Right cardiac atrium (tissue), 5 donors: Measurements from ENCODE around the gene SORCS2. TPM values are rescaled to one million over a fixed set of nuclear protein-coding genes. Genes with fewer than 3 reads are reported as not detected.
A peak's percentile ranks its signal among the peaks of the same experiment; 100 is the strongest.

Experiments
- ATAC-seq, 2 donors: fragments of 200-7000 bp; cut with Tn5 transposase; one replicate each; pipeline versions ENCODE4 v1.8.0 to v1.9.1; 2020; ENCODE audit warnings: moderate library complexity in 2 of 2, mild to moderate bottlenecking in 1 of 2
- DNase-seq, 3 donors: peaks; one replicate each; pipeline ENCODE4 v3.0.0-alpha.2; 2020
- H3K27ac ChIP-seq: one replicate; pipeline ENCODE4 v1.5.1; 2013; ENCODE audit warnings: mild to moderate bottlenecking, low read length, control low read depth, moderate library complexity
- H3K27me3 ChIP-seq: one replicate; pipeline ENCODE4 v1.6.1; 2013; ENCODE audit not compliant: control insufficient read depth, insufficient read depth
- H3K4me1 ChIP-seq: one replicate; pipeline ENCODE4 v1.6.1; 2013; ENCODE audit warnings: low read length; ENCODE audit not compliant: control insufficient read depth, insufficient read depth
- H3K4me3 ChIP-seq: one replicate; pipeline ENCODE4 v1.5.1; 2013; ENCODE audit warnings: low read length, control low read depth
- H3K9me3 ChIP-seq: one replicate; pipeline ENCODE4 v1.6.1; 2013; ENCODE audit warnings: low read length; ENCODE audit not compliant: control insufficient read depth
- WGBS: extraction: QIAGEN DNeasy Blood & Tissue Kit; methylation state at CpG from one replicate; pipeline ENCODE4 v1.1.7; 2013; 5-methylcytosine and 5-hydroxymethylcytosine counted together
- intact Hi-C, 4 donors: fragments of 100-400 bp; cut with DNase I; formaldehyde crosslinking; loops; one replicate each; pipeline versions ENCODE4 v1.11.0 to v1.14.0; 2022 to 2023
- polyA plus RNA-seq: library from polyadenylated mRNA; stranded (reverse); fragments of 200-250 nt; gene quantifications from one replicate; pipeline ENCODE4 v1.2.3, GENCODE V29; 2013
- total RNA-seq, 4 donors: library from RNA; stranded (reverse); fragmentation: NEBNext Ultra II Directional; extraction: Animal tissue kit (Norgen Biotek cat#: 25700); gene quantifications; one replicate each; pipeline ENCODE4 v1.2.1, GENCODE V29; 2021
- donor health status: healthy with polysubstance abuse.
- donor health status: DM: no; HTN: yes; CAD: no.
- donor health status: DM: no; HTN: no; CAD: no.
- donor health status: DM: no; HTN: yes; CAD: no; lungs with severe emphysema.
- donor health status: DM: yes; HTN: yes; CAD: no.

The SORCS2 gene
- total and polyA plus RNA-seq, 5 donors, result 2.1 to 7.3 (median 2.7) TPM

GRCh38 chr4:7275067-7275466 lies 82.7 kb downstream of the SORCS2 start:
- WGBS, result 92% methylated on average over 5 of the region's 5 CpGs
- Histone ChIP-seq H3K9me3 (no peaks in the 10 kb centered on the region), H3K27ac (no peak overlapping the region), H3K4me1 (no peaks in the 10 kb centered on the region), H3K27me3 (no peaks in the 10 kb centered on the region), H3K4me3 (no peak overlapping the region)
- ATAC-seq (no peak), DNase-seq (no peak)
- intact Hi-C loops, result no loop called here

GRCh38 chr4:7275490-7276154 lies 83.3 kb downstream of the SORCS2 start:
- Histone ChIP-seq H3K27me3 (no peaks in the 10 kb centered on the region), H3K4me1 (no peaks in the 10 kb centered on the region), H3K27ac (no peak overlapping the region), H3K4me3 (no peak overlapping the region), H3K9me3 (no peaks in the 10 kb centered on the region)
- WGBS, result 84% methylated on average over 13 of the region's 13 CpGs
- intact Hi-C loops, result no loop called here
- no peak for DNase-seq
- no peak for ATAC-seq

GRCh38 chr4:7276515-7276914 lies 84.2 kb downstream of the SORCS2 start:
- Histone ChIP-seq H3K9me3 (no peaks in the 10 kb centered on the region), H3K27me3 (no peaks in the 10 kb centered on the region), H3K4me3 (no peak overlapping the region), H3K27ac (no peak overlapping the region), H3K4me1 (no peaks in the 10 kb centered on the region)
- peak in 1 of 3 donors; percentile 12 for DNase-seq
- intact Hi-C loops, result no loop called here
- WGBS, result 54% methylated on average over 11 of the region's 11 CpGs
- peak in 1 of 2 donors; percentile 81 for ATAC-seq

GRCh38 chr4:7278071-7278765 lies 85.9 kb downstream of the SORCS2 start:
- intact Hi-C loops, result no loop called here
- no peak for ATAC-seq

GRCh38 chr4:7278981-7279380 lies 86.6 kb downstream of the SORCS2 start:
- no peaks in the 10 kb centered on the region for H3K27me3 ChIP-seq
- intact Hi-C loops, result no loop called here
- H3K4me3 ChIP-seq, result no peak overlapping the region
- DNase-seq (no peak), ATAC-seq (no peak)
- H3K27ac ChIP-seq, result no peak overlapping the region
- 73% methylated on average over 4 of the region's 4 CpGs for WGBS
- H3K9me3 ChIP-seq, result no peaks in the 10 kb centered on the region
- no peaks in the 10 kb centered on the region for H3K4me1 ChIP-seq

More at GRCh38 chr4:7278071-7278765, 85.9 kb downstream of the SORCS2 start:
- no peaks in the 10 kb centered on the region for H3K27me3 ChIP-seq
- H3K9me3 ChIP-seq, result no peaks in the 10 kb centered on the region
- no peak overlapping the region for H3K27ac ChIP-seq
- no peaks in the 10 kb centered on the region for H3K4me1 ChIP-seq
- 96% methylated on average over 14 of the region's 14 CpGs for WGBS
- no peak overlapping the region for H3K4me3 ChIP-seq
- no peak for DNase-seq

- H3K4me3 ChIP-seq, result no peak overlapping the region
- 64% methylated on average over 6 of the region's 6 CpGs for WGBS
- DNase-seq (no peak), ATAC-seq (no peak)
- no peaks in the 10 kb centered on the region for H3K9me3 ChIP-seq
- intact Hi-C loops, result no loop called here
- no peak overlapping the region for H3K27ac ChIP-seq
- no peaks in the 10 kb centered on the region for H3K27me3 ChIP-seq
- no peaks in the 10 kb centered on the region for H3K4me1 ChIP-seq
Measured at GRCh38 chr4:7279902-7280301, 87.6 kb downstream of the SORCS2 start.

GRCh38 chr4:7280926-7281690 lies 88.8 kb downstream of the SORCS2 start:
- ATAC-seq (no peak), DNase-seq (no peak)
- Histone ChIP-seq H3K27ac (no peak overlapping the region), H3K9me3 (no peaks in the 10 kb centered on the region), H3K4me3 (no peak overlapping the region), H3K4me1 (no peaks in the 10 kb centered on the region), H3K27me3 (no peaks in the 10 kb centered on the region)
- intact Hi-C loops, result no loop called here
- WGBS, result 77% methylated on average over 24 of the region's 24 CpGs

GRCh38 chr4:7281691-7282665 lies 89.6 kb downstream of the SORCS2 start:
- Histone ChIP-seq H3K27me3 (no peaks in the 10 kb centered on the region), H3K4me1 (no peaks in the 10 kb centered on the region), H3K4me3 (no peak overlapping the region), H3K9me3 (no peaks in the 10 kb centered on the region), H3K27ac (no peak overlapping the region)
- intact Hi-C loops, result no loop called here
- 73% methylated on average over 20 of the region's 20 CpGs for WGBS
- no peak for ATAC-seq
- DNase-seq, result no peak

GRCh38 chr4:7282786-7283440 lies 90.6 kb downstream of the SORCS2 start:
- ATAC-seq, result no peak
- Histone ChIP-seq H3K4me3 (no peak overlapping the region), H3K27me3 (no peaks in the 10 kb centered on the region), H3K27ac (no peak overlapping the region), H3K9me3 (no peaks in the 10 kb centered on the region), H3K4me1 (no peaks in the 10 kb centered on the region)
- DNase-seq, result no peak
- 63% methylated on average over 8 of the region's 8 CpGs for WGBS
- intact Hi-C loops, result no loop called here
